DMS 273 treated with DMSO at 0.1 percent for 48 hours (cell line): ENCODE results near the gene SLC13A4.
"Not testable (repeated sequence)": the region's sequence is repeated elsewhere in the genome, so short reads cannot be mapped to it uniquely, and the experiment has no call there.

Experiments used
- DNase-seq: peaks from one replicate; lab custom pipeline; 2025; lab: John Stamatoyannopoulos, UW

The SLC13A4 gene

DNA sequence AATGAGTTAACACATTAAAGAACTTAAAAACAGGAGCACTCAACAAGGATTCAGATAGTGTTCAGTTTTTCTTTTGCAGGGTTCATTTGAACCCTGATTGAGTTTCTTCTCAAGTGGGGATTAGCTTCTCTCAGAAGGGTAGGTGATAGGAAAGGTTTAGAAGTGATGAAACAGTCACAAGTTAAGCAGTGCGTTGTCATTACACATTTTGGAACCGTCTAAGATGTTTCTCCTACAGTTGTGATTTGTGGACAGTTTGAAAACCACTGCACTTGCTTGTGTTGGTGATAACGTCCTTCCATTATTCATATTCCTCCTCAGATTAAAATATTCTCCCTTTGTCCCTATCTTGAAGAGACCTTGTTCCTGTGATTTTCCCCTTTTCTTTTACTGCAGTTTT is 62.9 kb downstream of the SLC13A4 start:
- no peak for DNase-seq

DNA sequence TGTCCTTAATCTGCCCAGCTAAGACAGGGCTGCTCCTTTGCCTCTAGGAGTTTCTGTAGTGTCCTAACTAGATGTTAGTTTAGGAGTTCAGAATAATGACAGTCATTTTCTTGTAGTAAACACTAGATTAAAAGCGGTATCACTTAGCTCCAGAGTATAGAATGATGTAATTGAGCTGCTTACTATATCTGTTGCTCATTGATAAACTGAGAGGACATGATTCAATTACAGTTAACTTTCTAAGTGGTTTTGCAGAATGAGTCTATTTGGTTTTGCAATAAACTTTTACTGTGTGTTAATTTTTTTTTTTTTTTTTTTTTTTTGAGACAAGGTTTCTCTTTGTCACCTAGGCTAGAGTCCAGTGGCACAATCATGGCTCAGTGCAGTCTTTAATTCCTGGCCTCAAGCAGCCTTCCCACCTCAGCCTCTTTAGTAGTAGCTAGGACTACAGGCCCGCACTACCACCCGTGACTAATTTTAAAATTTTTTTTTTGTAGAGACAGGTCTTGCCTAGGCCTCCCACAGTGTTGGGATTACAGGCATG is 63.9 kb downstream of the SLC13A4 start:
- DNase-seq: no peak

DNA sequence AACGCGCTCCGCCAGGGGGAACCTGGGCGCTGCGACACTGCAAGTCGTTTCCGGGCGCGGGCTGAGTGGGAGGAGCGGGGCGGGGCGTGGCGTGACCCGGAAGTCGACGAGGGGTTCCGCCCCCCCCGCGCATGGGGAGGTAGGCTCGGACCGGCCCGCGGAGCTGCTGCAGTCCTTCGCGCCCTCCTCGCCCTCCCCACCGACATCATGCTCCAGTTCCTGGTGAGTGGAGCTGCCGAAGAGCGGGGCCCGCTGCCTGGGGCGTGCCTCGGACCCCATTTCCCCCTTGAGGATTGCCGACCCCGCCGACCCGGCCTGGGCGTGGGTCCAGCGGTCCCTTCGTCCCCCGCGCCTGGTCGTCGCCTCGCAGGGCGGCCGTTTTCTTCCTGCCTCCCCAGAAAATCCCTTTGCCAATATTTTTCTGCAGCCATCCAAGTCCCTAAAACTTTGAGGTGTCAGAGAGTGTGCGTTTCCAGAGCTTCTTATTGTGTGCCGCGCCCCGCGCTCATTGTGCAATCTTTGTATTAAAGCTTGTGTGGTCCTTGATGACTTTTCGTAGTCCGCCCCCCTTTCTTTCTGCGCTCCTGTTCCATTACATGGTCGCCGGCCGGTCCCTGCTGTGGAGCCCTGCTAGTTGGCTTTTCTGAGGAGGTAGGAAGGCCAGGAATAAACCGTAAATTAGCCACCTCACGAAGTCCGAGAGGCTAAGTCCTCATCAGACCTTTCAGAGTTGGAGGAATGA is 65.4 kb downstream of the SLC13A4 start, which contains the start of gene STMP1:
Gene STMP1 (plus strand): TSS at position 142 of the 742 bp plus-strand sequence.
- peak; percentile 83 for DNase-seq

DNA sequence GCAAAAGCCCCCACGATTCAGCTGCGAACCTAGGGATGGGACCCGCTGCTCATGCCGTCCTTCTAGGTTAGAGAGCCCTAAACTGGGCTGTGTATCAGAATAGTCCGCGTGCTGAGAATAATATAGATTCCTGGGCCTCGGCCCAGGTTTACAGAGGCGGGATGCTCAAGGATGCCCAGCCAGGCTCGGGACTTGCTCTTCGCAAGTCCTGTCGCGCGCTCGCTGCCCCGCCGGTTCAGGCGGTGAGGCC is 65.9 kb downstream of the SLC13A4 start:
- DNase-seq: no peak

DNA sequence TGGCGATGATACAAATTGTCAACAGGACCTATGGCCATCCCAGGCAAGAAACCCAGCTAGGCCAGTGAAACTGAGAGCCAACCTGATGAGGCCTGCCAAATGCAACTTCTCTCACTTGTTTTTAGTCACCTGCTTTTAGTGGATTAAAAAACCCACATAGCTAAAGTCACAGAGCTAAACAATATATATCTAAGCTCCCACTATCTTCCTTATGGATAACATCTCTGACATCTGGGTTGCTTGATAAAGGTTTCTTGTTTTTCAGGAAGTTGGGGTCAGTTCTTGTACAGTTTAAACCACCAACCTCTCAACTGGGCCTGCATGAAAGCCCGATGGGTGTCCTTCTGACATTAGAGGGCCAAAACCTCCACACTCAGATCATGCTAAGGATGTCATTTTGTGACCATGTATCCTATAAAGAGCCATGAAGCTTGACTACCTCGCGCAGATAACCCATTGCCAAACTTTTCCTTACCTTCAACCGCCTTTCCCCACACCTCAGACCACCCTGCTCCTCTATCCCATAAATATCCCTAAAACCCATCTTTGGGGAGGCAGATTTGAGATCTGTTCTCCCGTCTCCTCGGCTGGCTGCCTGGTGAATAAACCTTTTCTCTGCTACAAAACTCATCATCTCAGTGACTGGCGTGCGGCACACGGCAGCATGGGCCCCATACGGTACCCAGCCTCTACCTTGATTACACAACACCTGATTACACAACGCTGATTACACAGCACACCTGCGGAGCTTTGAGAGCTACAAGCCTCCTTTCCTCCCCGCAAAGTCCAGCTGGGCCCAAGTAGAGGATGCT is 66.5 kb downstream of the SLC13A4 start:
- DNase-seq: no peak

DNA sequence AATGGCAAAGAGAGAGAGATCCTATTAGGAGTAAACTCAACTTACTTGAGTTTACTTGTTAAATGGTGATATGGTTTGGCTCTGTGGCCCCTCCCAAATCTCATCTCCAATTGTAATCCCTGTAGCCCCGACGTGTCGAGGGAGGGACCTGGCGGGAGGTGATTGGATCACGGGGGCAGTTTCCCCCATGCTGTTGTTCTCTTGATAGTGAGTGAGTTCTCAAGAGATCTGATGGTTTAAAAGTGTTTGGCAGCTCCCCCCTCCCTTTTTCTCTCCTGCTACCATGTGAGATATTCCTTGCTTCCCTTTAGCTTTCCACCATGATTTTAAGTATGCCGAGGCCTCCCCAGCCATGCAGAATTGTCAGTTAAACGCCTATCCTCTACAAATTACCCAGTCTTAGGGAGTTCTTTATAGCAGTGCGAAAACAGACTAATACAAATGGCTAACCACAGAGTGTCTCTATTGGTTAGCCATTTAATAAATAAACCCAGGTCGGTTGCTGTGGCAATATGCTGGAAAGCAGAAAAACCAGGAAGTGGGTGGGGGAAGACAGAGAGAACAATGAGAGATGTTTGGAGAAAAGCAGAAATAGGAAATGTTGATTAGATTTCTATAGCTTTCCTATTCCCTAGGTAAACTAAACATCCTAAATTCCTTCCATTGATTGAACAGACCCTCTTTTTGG is 68.7 kb downstream of the SLC13A4 start:
- DNase-seq: no peak

DNA sequence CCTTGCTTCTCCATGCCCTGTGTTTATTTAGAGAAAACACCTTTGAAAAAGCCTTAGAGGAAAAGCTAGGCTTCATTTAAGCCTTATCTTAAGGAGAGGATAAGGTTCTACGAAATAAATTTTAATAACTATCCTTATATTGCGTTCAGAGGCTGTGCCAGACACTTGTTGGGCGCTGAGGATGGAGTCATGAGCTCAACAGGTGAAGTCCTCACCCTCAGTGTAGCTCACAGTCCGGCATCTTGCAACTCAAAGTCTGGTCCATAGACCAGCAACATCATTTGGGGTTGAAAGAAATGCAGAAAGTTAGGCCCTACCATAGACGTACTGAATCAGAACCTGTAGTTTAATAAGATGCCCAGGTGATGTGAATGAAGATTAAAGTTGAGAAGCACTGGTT is 69.4 kb downstream of the SLC13A4 start:
- no peak for DNase-seq

DNA sequence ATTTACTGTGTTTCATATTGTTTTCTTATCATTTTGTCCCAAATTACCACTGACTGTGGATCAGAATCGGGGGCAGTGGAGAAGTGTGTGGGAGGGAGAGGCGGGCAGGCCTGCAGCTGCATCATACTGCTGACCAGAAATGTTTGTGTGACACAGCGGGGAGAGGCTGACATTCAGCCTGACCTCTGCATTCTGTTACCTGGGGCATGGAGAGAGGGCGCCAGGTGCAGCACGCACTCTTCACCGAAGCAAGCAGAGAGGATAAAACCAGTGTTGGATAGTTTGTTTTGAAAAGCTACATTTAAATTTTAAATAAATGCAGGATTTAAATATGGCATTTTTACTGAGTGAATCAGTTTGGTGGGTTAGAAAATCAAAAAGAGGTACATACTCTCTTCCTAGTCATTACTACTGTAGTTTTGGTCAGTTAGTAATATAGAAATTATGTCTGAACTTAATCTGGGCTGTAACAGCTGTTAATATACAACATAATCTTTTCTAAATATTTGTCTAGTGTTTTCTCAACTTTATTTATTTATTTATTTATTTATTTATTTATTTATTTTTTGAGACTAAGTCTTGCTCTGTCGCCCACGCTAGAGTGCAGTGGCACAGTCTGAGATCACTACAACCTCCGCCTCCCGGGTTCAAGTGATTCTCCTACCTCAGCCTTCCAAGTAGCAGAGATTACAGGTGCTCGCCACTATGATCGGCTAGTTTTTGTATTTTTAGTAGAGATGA is 74.5 kb downstream of the SLC13A4 start:
- DNase-seq: no peak

DNA sequence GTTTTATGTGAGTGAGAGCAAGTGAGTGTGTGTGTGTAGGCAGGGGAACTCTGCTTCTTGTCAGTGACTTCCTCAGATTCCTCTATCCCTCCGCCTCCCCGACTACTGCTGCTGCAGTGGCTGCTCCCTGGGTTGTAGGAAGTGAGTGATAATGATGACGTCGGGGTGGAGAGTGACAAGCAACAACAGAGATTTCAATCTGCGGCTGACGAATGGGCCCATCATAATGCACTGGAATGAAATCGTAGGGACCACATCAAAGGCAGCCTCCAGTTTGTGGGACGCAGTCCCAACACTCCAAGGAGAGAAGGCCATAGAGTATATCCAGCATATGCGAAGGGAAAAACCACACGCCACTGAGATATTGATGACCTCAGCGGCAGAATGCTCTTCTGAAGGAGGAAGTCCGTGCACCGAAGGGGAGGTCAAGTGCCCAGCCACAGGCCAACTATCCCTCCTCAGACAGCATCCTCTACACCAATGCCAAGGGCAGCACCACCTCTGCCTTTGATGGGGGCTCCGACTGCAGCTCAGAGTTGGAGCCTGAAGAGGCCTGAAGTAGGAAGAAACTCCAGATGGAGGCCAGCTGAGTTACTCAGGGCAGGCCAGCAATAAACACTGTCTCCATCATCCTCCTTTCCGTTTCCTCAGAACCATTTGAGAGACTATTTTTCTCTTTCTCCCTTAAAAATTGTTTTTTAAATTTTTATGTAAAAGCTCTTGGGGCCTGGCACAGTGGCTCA is 77.0 kb downstream of the SLC13A4 start:
- DNase-seq: no peak

DNA sequence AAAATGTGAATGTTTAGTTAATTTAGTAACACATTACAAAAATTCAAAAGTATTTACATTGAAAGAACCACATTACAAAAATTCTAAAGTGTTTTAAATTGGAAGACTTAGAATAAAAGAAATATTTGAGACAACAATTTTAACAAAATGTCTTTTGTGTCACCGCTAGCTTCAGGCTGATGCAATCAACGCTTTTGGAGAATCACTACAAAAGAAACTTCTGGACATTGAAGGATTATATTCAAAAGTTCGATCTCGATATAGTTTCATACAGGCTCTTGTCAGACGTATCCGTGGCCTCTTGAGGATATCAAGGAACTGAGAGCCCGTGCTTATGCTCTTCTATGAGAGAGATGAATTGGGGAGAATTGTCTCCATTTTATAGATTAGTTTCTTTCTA is 79.8 kb downstream of the SLC13A4 start:
- DNase-seq: no peak

DNA sequence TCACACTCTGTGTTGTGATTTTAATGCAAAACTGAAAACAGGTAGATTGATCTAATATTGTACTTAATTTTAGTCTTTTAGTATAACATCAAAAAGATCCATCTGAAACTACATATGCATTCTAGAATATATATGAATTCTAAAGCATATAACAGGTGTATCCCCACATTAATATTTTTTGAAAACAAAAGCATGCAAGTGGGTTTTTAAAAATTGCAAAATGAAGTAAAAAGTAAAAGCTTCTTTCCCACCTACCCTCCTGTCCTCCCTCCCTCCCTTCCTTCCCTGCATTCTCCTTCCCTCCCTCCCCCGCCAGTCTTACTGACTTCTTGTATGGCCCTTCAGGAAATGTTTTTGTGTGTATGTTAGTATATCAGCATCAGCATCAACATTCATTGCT is 80.2 kb downstream of the SLC13A4 start:
- DNase-seq: no peak

DNA sequence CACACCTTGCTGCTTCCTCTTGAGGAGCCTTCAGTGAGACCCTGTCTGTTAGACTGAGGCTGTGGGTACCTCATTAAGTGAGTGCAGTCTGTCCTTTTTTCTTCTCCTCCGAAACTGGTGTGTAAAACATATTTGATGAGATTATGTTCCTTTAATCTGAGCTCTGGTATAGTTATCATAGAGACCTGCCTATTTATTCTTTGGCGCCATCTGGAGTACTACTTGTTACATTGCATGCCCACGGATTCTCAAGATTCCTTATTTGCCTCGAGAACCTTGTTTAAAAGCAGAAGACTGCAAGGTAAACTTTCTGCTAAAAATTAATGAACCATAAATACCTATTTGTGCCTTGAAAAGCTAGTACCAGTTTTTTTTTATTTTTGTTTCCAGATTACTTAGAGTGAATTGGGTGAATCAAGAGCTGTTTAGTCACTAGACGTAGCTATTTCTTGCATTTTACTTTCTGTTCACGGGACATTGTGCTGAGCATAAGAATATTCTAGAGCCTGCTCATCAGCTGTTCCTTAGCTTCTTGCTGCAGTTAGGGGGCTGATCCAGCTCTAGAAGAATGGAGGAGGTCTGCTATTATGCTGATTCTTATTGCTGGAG is 82.6 kb downstream of the SLC13A4 start:
- DNase-seq: no peak

DNA sequence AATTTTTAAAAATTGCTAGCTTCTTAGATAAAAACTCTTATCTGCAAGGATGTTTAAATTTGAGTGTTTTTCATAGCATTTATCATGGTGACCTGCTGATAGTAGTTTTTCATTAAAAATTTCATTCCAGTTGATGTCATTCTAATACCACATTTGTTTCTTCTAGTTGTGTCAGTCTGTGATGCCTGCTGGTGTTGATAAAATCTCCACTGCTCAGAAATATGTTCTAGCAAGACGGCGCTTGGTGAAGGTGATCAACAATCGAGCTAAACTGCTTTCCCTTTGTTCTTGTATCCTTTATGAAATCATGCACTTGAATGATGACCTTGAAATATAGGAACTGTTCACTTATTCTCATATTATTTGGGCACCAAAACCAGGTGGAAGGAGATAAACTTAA is 83.3 kb downstream of the SLC13A4 start:
- DNase-seq: no peak

DNA sequence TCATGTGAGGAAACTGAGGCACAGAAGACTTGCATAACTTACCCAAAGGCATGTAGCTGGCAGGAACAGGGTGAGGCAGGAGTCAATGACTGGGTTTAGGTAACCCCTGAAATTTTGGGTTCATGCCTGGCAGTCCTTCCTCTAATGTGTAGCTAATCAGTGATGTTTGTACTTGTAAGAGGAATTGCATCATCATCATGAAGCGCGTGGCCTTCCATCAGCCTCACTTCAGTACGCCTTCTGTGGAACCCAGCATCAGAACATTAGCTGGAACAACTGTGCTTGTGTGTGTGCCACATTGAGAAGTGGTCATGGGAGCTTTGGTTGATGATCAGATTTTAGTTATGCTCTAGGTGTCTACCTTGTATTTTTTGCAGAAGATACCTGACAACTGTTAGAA is 83.8 kb downstream of the SLC13A4 start:
- no peak for DNase-seq

DNA sequence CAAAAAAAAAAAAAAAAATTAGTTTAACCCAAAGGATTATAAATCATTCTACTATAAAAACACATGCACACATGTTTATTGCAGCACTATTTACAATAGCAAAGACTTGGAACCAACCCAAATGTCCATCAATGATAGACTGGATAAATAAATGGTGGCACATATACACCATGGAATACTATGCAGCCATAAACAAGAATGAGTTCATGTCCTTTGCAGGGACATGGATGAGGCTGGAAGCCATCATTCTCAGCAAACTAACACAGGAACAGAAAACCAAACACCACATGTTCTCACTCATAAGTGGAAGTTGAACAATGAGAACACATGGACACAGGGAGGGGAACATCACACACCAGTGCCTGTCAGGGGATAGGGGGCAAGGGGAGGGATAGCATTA is 88.3 kb downstream of the SLC13A4 start:
- DNase-seq: not testable (repeated sequence)

DNA sequence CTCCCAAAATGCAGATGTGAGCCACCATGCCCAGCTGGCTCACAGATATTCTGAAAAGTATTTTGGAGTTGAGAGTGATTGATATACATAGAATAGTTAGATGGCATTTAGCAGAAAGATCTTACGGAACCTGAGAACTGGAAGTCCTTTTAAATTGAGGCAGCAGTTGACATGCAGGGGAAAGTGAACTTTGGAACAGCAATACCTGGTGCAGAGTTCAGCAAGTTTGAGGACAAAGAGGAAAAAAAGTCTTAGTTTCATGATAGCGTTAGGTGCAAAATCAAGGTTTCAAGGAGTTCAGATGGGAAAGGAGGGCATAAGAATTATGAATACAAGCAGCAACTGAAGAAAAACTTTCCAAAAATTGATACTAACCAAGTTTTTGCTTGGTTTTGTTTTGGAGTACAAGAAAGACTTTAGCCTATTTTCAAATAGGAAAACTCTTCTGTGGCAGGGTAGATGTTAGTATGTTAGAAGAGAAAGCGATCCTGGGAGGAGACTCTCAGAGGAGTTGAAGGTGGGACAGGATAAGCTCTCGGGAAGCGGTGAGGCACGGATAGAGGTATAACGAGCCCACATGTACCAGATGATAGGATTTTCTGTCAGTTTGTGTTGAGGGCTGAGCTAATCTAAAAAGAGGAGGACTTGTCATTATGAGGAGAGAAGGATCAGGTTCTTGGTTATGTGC is 93.7 kb downstream of the SLC13A4 start:
- no peak for DNase-seq
